Esophagus squamous epithelium (tissue), 5 donors: ENCODE results near the gene MADD. TPM values are rescaled to one million over a fixed set of nuclear protein-coding genes. Genes with fewer than 3 reads are reported as not detected.

ENCODE experiments used
- DNase-seq: peaks from one replicate; lab custom pipeline; 2025; lab: John Stamatoyannopoulos, UW
- H3K27ac ChIP-seq, 4 donors: fragments of 200-600 bp; sonication (generic); one replicate each; pipeline ENCODE4 v1.5.1; 2016 to 2019; ENCODE audit warnings: mild to moderate bottlenecking in 1 of 4
- H3K27me3 ChIP-seq, 4 donors: fragments of 200-600 bp; sonication (generic); 1 replicate in 3 of 4; 2 replicates in 1 of 4; pipeline versions ENCODE4 v1.5.1 to v1.6.0; 2017 to 2021; ENCODE audit warnings: antibody characterized with exemption in 1 of 4
- H3K36me3 ChIP-seq, 3 donors: fragments of 200-600 bp; sonication (generic); one replicate each; pipeline ENCODE4 v1.5.1; 2016 to 2019
- H3K4me1 ChIP-seq, 3 donors: fragments of 200-600 bp; sonication (generic); one replicate each; pipeline ENCODE4 v1.5.1; 2017 to 2019
- H3K4me3 ChIP-seq, 4 donors: fragments of 200-600 bp; sonication (generic); 1 replicate in 3 of 4; 2 replicates in 1 of 4; pipeline ENCODE4 v1.5.1; 2016 to 2019; ENCODE audit warnings: mild to moderate bottlenecking in 2 of 4, moderate library complexity in 1 of 4
- H3K9me3 ChIP-seq, 3 donors: fragments of 200-600 bp; sonication (generic); one replicate each; pipeline ENCODE4 v1.5.1; 2016 to 2019
- POLR2A ChIP-seq, 4 donors: fragments of 450-650 bp; IDR thresholded peaks; one replicate each; pipeline ENCODE4 v1.6.1; 2017; ENCODE audit warnings: antibody characterized with exemption in 4 of 4, mild to moderate bottlenecking in 4 of 4, moderate library complexity in 3 of 4
- WGBS, 2 donors: methylation state at CpG; one replicate each; pipeline ENCODE4 v1.1.5; 2018; 5-methylcytosine and 5-hydroxymethylcytosine counted together
- intact Hi-C: fragments of 100-400 bp; cut with DNase I; formaldehyde crosslinking; loops from one replicate; pipeline ENCODE4 v1.15.0; 2022
- total RNA-seq, 4 donors: library from RNA; depleted of rRNA; stranded (reverse); fragments of >200 nt; gene quantifications; one replicate each; pipeline ENCODE4 v1.1.0, GENCODE V29; 2016
- TF ChIP-seq, protein P1 (sequence below), 6 experiments: fragments of 450-650 bp in 4 of 6; fragments of 200-600 bp in 2 of 6; sonication (generic) in 2 of 6; IDR thresholded peaks; one replicate each; pipeline ENCODE4 v1.5.1; 2016 to 2019; ENCODE audit warnings: antibody characterized with exemption in 6 of 6, mild to moderate bottlenecking in 4 of 6, moderate library complexity in 4 of 6
- donor health status: DM: yes; HTN: yes; CAD: no.

Gene MADD
- total RNA-seq, 4 donors from 2014 or later: 12.6 to 34.7 (median 15.4) TPM

DNA sequence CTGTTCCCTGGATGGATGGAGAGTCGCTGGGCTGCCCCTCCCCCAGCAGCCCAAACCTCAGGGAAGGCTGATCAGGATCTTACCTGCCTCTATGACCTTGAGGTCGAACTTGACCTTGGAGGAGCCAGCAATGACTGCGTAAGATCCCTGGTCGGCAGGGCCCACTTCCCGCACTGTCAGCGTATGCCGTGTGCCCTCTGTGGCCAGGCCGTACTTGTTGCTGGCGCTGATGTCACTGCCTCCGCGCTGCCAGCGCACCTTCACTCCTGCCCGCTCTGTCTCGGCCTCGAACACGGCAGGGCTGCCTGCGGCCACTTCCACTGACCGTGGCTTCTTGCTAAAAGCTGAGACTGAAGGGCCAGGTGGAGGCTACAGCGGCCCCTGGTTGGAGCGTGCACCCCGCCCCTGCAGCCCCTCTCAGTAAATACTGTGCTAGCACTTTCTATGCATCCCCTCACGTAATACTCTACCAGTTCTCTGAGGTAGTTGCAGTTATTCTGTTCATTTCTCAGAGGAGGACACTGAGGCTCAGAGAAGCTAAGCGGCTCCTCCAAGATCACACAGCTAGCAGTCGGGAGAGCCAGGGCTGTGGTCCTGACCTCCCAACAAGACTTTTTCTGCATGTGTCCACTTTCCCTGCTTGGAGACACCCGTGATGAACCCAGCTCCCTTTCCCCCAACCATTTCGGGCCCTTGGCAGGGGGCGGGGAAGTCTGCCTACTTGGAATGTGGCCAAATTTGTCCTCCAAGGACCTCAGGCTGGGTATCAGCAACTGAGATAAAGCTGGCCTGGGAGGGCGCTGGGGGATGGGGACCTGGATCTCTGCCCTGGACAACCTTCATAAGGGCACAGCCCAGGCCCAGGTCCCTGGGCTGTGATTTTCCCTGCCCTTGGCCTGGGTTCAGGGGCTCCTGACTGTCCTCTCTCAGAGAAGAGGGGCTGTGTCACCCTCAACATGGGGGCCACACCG is 81.5 kb downstream of the MADD start:
- intact Hi-C loops: loop anchor here (10.0 kb wide), 1 partner anchor 177 kb away; the partner anchor contains the start of gene ARFGAP2
- H3K27ac ChIP-seq: no peak overlapping the region
- no peak for DNase-seq

GRCh38 chr11:47352556-47352955 is 82.6 kb downstream of the MADD start, which contains the start of gene MYBPC3:
Gene MYBPC3 (minus strand): TSS chr11:47352702. CDS start chr11:47352647, 55 bp downstream.
- no peak for TF ChIP-seq POLR2A (IDR thresholded peaks at IDR 0.05)
- TF ChIP-seq, protein P1, sequence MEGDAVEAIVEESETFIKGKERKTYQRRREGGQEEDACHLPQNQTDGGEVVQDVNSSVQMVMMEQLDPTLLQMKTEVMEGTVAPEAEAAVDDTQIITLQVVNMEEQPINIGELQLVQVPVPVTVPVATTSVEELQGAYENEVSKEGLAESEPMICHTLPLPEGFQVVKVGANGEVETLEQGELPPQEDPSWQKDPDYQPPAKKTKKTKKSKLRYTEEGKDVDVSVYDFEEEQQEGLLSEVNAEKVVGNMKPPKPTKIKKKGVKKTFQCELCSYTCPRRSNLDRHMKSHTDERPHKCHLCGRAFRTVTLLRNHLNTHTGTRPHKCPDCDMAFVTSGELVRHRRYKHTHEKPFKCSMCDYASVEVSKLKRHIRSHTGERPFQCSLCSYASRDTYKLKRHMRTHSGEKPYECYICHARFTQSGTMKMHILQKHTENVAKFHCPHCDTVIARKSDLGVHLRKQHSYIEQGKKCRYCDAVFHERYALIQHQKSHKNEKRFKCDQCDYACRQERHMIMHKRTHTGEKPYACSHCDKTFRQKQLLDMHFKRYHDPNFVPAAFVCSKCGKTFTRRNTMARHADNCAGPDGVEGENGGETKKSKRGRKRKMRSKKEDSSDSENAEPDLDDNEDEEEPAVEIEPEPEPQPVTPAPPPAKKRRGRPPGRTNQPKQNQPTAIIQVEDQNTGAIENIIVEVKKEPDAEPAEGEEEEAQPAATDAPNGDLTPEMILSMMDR (IDR thresholded peaks at IDR 0.05): no peak
- Histone ChIP-seq H3K36me3 (no peaks in the 10 kb centered on the region), H3K27me3 (no peaks in the 10 kb centered on the region), H3K27ac (no peak within 1 kb of the TSS), H3K9me3 (no peaks in the 10 kb centered on the region), H3K4me1 (peaks cover 3 to 14% (median 4%) of the 10 kb centered on the region in 3 donors), H3K4me3 (no peak within 1 kb of the TSS)
- intact Hi-C loops: loop anchor here (10.0 kb wide), 1 partner anchor 178 kb away; the partner anchor contains the start of gene ARFGAP2
- 65 to 96% methylated on average over 2 to 3 of the region's 5 CpGs for WGBS, 2 donors
- no peak for DNase-seq

More for the DNA sequence above, 81.5 kb downstream of the MADD start:
- no peak for TF ChIP-seq POLR2A (IDR thresholded peaks at IDR 0.05)
- TF ChIP-seq, protein P1 (IDR thresholded peaks at IDR 0.05): no peak
- 91 to 93% methylated on average over 6 to 17 of the region's 29 CpGs for WGBS, 2 donors
- Histone ChIP-seq H3K4me3 (no peak overlapping the region), H3K4me1 (peaks cover 3 to 14% (median 4%) of the 10 kb centered on the region in 3 donors), H3K27me3 (peaks cover 0 to under 1% (median 0%) of the 10 kb centered on the region in 4 donors), H3K9me3 (no peaks in the 10 kb centered on the region), H3K36me3 (no peaks in the 10 kb centered on the region)

- Histone ChIP-seq H3K4me3 (peak overlapping the region in 1 of 4 donors; percentile 69), H3K4me1 (peaks cover 3 to 14% (median 4%) of the 10 kb centered on the region in 3 donors), H3K27ac (peak overlapping the region in 1 of 4 donors; percentile 76), H3K9me3 (no peaks in the 10 kb centered on the region), H3K36me3 (no peaks in the 10 kb centered on the region), H3K27me3 (no peaks in the 10 kb centered on the region)
- TF ChIP-seq, protein P1 (IDR thresholded peaks at IDR 0.05): no peak
- no peak for TF ChIP-seq POLR2A (IDR thresholded peaks at IDR 0.05)
- DNase-seq: no peak
- WGBS, 2 donors: 82 to 85% methylated on average over 10 to 13 of the region's 15 CpGs
- intact Hi-C loops: loop anchor here (10.0 kb wide), 1 partner anchor 179 kb away; the partner anchor contains the start of gene ARFGAP2
These were observed 84.2 kb downstream of the MADD start for GRCh38 chr11:47353978-47354774.

- Histone ChIP-seq H3K4me3 (peak overlapping the region; percentile 30 to 69 (median 51)), H3K9me3 (no peaks in the 10 kb centered on the region), H3K36me3 (no peaks in the 10 kb centered on the region), H3K27me3 (no peaks in the 10 kb centered on the region), H3K27ac (peak overlapping the region; percentile 57 to 76 (median 66)), H3K4me1 (peaks cover 3 to 14% (median 4%) of the 10 kb centered on the region in 3 donors)
- no peak for DNase-seq
- intact Hi-C loops: loop anchor here (10.0 kb wide), 1 partner anchor 180 kb away; the partner anchor contains the start of gene ARFGAP2
- no peak for TF ChIP-seq POLR2A (IDR thresholded peaks at IDR 0.05)
- TF ChIP-seq, protein P1 (IDR thresholded peaks at IDR 0.05): no peak
- WGBS, 2 donors: 13 to 29% methylated on average over 3 to 18 of the region's 32 CpGs
These were observed 85.0 kb downstream of the MADD start for GRCh38 chr11:47354913-47355282.
